GM12873 (cell line): Measurements from ENCODE around the gene PXDN.

Experiments used
- CTCF ChIP-seq: IDR thresholded peaks from 2 replicates; pipeline ENCODE4 v1.5.1; 2012; ENCODE audit warnings: low read depth, mild to moderate bottlenecking, moderate library complexity, low read length, control low read depth; ENCODE audit not compliant: insufficient read depth; ENCODE audit errors: missing control alignments

PXDN gene

GRCh38 chr2:1693723-1694122 lies 50.6 kb downstream of the PXDN start:
- no peak for TF ChIP-seq CTCF

- TF ChIP-seq CTCF: no peak
Measured at GRCh38 chr2:1692342-1692741, 52.0 kb downstream of the PXDN start.

GRCh38 chr2:1691366-1691765 lies 52.9 kb downstream of the PXDN start:
- TF ChIP-seq CTCF: no peak

- no peak for TF ChIP-seq CTCF
Measured at GRCh38 chr2:1690056-1690775, 54.1 kb downstream of the PXDN start.

GRCh38 chr2:1688859-1689258 lies 55.5 kb downstream of the PXDN start:
- TF ChIP-seq CTCF: no peak

- TF ChIP-seq CTCF: no peak
Measured at GRCh38 chr2:1688161-1688560, 56.2 kb downstream of the PXDN start.

GRCh38 chr2:1687254-1687653 lies 57.1 kb downstream of the PXDN start:
- TF ChIP-seq CTCF: no peak
